Vagina (tissue), 2 donors: Measurements from ENCODE around the gene STIL. TPM values are rescaled to one million over a fixed set of nuclear protein-coding genes. Genes with fewer than 3 reads are reported as not detected.
A peak's percentile ranks its signal among the peaks of the same experiment; 100 is the strongest.

Source experiments
- DNase-seq, 2 donors: peaks; one replicate each; pipeline ENCODE4 v3.0.0-alpha.2; 2017; ENCODE audit errors: extremely low spot score in 2 of 2
- H3K27ac ChIP-seq: fragments of 200-600 bp; sonication (generic); one replicate; pipeline ENCODE4 v1.5.1; 2019
- H3K27me3 ChIP-seq: fragments of 200-600 bp; sonication (generic); one replicate; pipeline ENCODE4 v1.5.1; 2019
- H3K36me3 ChIP-seq, 2 donors: fragments of 200-600 bp; sonication (generic); one replicate each; pipeline ENCODE4 v1.5.1; 2017 to 2019
- H3K4me1 ChIP-seq: fragments of 200-600 bp; sonication (generic); one replicate; pipeline ENCODE4 v1.5.1; 2019
- H3K4me3 ChIP-seq, 2 donors: fragments of 200-600 bp; sonication (generic); 1 replicate in 1 of 2; 2 replicates in 1 of 2; pipeline ENCODE4 v1.5.1; 2016 to 2019
- H3K9me3 ChIP-seq: fragments of 200-600 bp; sonication (generic); one replicate; pipeline ENCODE4 v1.5.1; 2019
- CTCF ChIP-seq, 3 experiments: fragments of 450-650 bp in 2 of 3; fragments of 200-600 bp in 1 of 3; sonication (generic) in 1 of 3; IDR thresholded peaks; one replicate each; pipeline ENCODE4 v1.5.1; 2017 to 2019; ENCODE audit warnings: antibody characterized with exemption in 3 of 3, mild to moderate bottlenecking in 2 of 3, moderate library complexity in 2 of 3
- POLR2A ChIP-seq, 2 donors: fragments of 450-650 bp; IDR thresholded peaks; one replicate each; pipeline ENCODE4 v1.6.1; 2017; ENCODE audit warnings: antibody characterized with exemption in 2 of 2, mild to moderate bottlenecking in 2 of 2, moderate library complexity in 2 of 2
- POLR2AphosphoS5 ChIP-seq, 2 donors: sonication (generic); formaldehyde crosslinking; IDR thresholded peaks; one replicate each; pipeline ENCODE4 v1.9.0; 2017; ENCODE audit warnings: antibody characterized with exemption in 2 of 2, mild to moderate bottlenecking in 2 of 2, low read depth in 1 of 2; ENCODE audit not compliant: insufficient read depth in 1 of 2
- intact Hi-C: fragments of 100-400 bp; cut with DNase I; formaldehyde crosslinking; loops from one replicate; pipeline ENCODE4 v1.15.1; 2023
- total RNA-seq: library from RNA; depleted of rRNA; stranded (reverse); fragments of >200 nt; gene quantifications from one replicate; pipeline ENCODE4 v1.2.3, GENCODE V29; 2016

The STIL gene
- total RNA-seq, 1 donor from 2014 or later, result 3.9 TPM

GRCh38 chr1:47228644-47229030 lies 85.3 kb downstream of the STIL start:
- Histone ChIP-seq H3K4me1 (peaks cover 31% of the 10 kb centered on the region), H3K9me3 (no peaks in the 10 kb centered on the region), H3K27me3 (peaks cover 37% of the 10 kb centered on the region), H3K27ac (peak overlapping the region; percentile 74), H3K4me3 (peak overlapping the region; percentile 34 to 41), H3K36me3 (no peaks in the 10 kb centered on the region)
- no peak for TF ChIP-seq CTCF (IDR thresholded peaks at IDR 0.05)
- no peak for TF ChIP-seq POLR2AphosphoS5 (IDR thresholded peaks at IDR 0.05; ENCODE audit: insufficient read depth in 1 of 2, low read depth in 1 of 2)
- TF ChIP-seq POLR2A (IDR thresholded peaks at IDR 0.05), result no peak
- no peak for DNase-seq
- intact Hi-C loops, result no loop called here

- Histone ChIP-seq H3K36me3 (no peaks in the 10 kb centered on the region), H3K9me3 (no peaks in the 10 kb centered on the region), H3K27me3 (peaks cover 37% of the 10 kb centered on the region), H3K4me3 (no peak overlapping the region), H3K4me1 (peaks cover 31% of the 10 kb centered on the region), H3K27ac (no peak overlapping the region)
- intact Hi-C loops, result no loop called here
- TF ChIP-seq POLR2AphosphoS5 (IDR thresholded peaks at IDR 0.05; ENCODE audit: insufficient read depth in 1 of 2, low read depth in 1 of 2) (no peak), CTCF (IDR thresholded peaks at IDR 0.05) (no peak), POLR2A (IDR thresholded peaks at IDR 0.05) (no peak)
- no peak for DNase-seq
These were observed 86.4 kb downstream of the STIL start for GRCh38 chr1:47227341-47228232.

- H3K27ac ChIP-seq, result no peak overlapping the region
- no peaks in the 10 kb centered on the region for H3K36me3 ChIP-seq
- peaks cover 30% of the 10 kb centered on the region for H3K27me3 ChIP-seq
- intact Hi-C loops, result no loop called here
- H3K4me3 ChIP-seq, result no peak overlapping the region
- no peaks in the 10 kb centered on the region for H3K9me3 ChIP-seq
- no peak for DNase-seq
- no peak for TF ChIP-seq POLR2A (IDR thresholded peaks at IDR 0.05)
- TF ChIP-seq CTCF (IDR thresholded peaks at IDR 0.05), result no peak
- TF ChIP-seq POLR2AphosphoS5 (IDR thresholded peaks at IDR 0.05; ENCODE audit: insufficient read depth in 1 of 2, low read depth in 1 of 2), result no peak
- peaks cover 30% of the 10 kb centered on the region for H3K4me1 ChIP-seq
These were observed 87.1 kb downstream of the STIL start for GRCh38 chr1:47226839-47227215.

- no peak for DNase-seq
- TF ChIP-seq POLR2A (IDR thresholded peaks at IDR 0.05) (no peak), POLR2AphosphoS5 (IDR thresholded peaks at IDR 0.05; ENCODE audit: insufficient read depth in 1 of 2, low read depth in 1 of 2) (no peak)
- Histone ChIP-seq H3K9me3 (no peaks in the 10 kb centered on the region), H3K4me1 (peaks cover 24% of the 10 kb centered on the region), H3K36me3 (no peaks in the 10 kb centered on the region), H3K27me3 (peaks cover 24% of the 10 kb centered on the region), H3K4me3 (peak overlapping the region in 1 of 2 donors; percentile 17), H3K27ac (peak overlapping the region; percentile 28)
- intact Hi-C loops, result no loop called here
These were observed 87.7 kb downstream of the STIL start for GRCh38 chr1:47226121-47226838.

GRCh38 chr1:47225430-47226100 lies 88.4 kb downstream of the STIL start:
- no peaks in the 10 kb centered on the region for H3K36me3 ChIP-seq
- peak overlapping the region; percentile 28 for H3K27ac ChIP-seq
- peaks cover 17% of the 10 kb centered on the region for H3K27me3 ChIP-seq
- TF ChIP-seq POLR2A (IDR thresholded peaks at IDR 0.05) (no peak), CTCF (IDR thresholded peaks at IDR 0.05) (no peak), POLR2AphosphoS5 (IDR thresholded peaks at IDR 0.05; ENCODE audit: insufficient read depth in 1 of 2, low read depth in 1 of 2) (no peak)
- no peaks in the 10 kb centered on the region for H3K9me3 ChIP-seq
- peak overlapping the region in 1 of 2 donors; percentile 17 for H3K4me3 ChIP-seq
- no peak for DNase-seq
- intact Hi-C loops, result no loop called here
- H3K4me1 ChIP-seq, result peaks cover 19% of the 10 kb centered on the region
